Spleen (tissue), 13 donors: ENCODE results near the gene CCL8. TPM values are rescaled to one million over a fixed set of nuclear protein-coding genes. Genes with fewer than 3 reads are reported as not detected.

Source experiments
- DNase-seq: peaks from one replicate; pipeline ENCODE4 v3.0.0-alpha.2; 2020
- H3K27ac ChIP-seq, 8 donors: fragments of 200-600 bp; sonication (generic) in 7 of 8; 1 replicate in 4 of 8; 2 replicates in 4 of 8; pipeline versions ENCODE4 v1.5.0 to v1.8.0; 2016 to 2021; ENCODE audit warnings: inconsistent platforms in 4 of 8, mild to moderate bottlenecking in 4 of 8, moderate library complexity in 1 of 8
- H3K27me3 ChIP-seq, 7 donors: fragments of 200-600 bp; sonication (generic) in 6 of 7; replicated peaks in 1 of 7; 1 replicate in 4 of 7; 2 replicates in 3 of 7; pipeline versions ENCODE4 v1.5.0 to v1.8.0; 2016 to 2021; ENCODE audit warnings: inconsistent platforms in 3 of 7, mild to moderate bottlenecking in 1 of 7
- H3K36me3 ChIP-seq, 6 donors: fragments of 200-600 bp; sonication (generic) in 5 of 6; 1 replicate in 4 of 6; 2 replicates in 2 of 6; pipeline versions ENCODE4 v1.5.0 to v1.8.0; 2016 to 2021; ENCODE audit warnings: inconsistent platforms in 2 of 6
- H3K4me1 ChIP-seq, 6 donors: fragments of 200-600 bp; sonication (generic) in 5 of 6; 1 replicate in 3 of 6; 2 replicates in 3 of 6; pipeline versions ENCODE4 v1.5.0 to v1.8.0; 2016 to 2021; ENCODE audit warnings: inconsistent platforms in 3 of 6
- H3K4me3 ChIP-seq, 8 donors: fragments of 200-600 bp; sonication (generic) in 7 of 8; 1 replicate in 4 of 8; 2 replicates in 4 of 8; pipeline versions ENCODE4 v1.5.0 to v1.8.0; 2016 to 2021; ENCODE audit warnings: inconsistent platforms in 4 of 8, mild to moderate bottlenecking in 4 of 8, moderate library complexity in 2 of 8
- H3K9me3 ChIP-seq, 8 donors: fragments of 200-600 bp; sonication (generic) in 7 of 8; 1 replicate in 4 of 8; 2 replicates in 4 of 8; pipeline versions ENCODE4 v1.5.0 to v1.8.0; 2016 to 2021; ENCODE audit warnings: inconsistent platforms in 4 of 8
- POLR2A ChIP-seq, 3 donors: fragments of 450-650 bp; IDR thresholded peaks; one replicate each; pipeline ENCODE4 v1.5.1; 2017; ENCODE audit warnings: antibody characterized with exemption in 3 of 3, mild to moderate bottlenecking in 1 of 3
- POLR2AphosphoS5 ChIP-seq, 3 donors: sonication (generic); formaldehyde crosslinking; IDR thresholded peaks; one replicate each; pipeline ENCODE4 v1.5.1; 2017; ENCODE audit warnings: antibody characterized with exemption in 3 of 3
- WGBS, 5 donors: extraction: QIAGEN DNeasy Blood & Tissue Kit in 3 of 5; methylation state at CpG; one replicate each; pipeline versions ENCODE4 v1.1.5 to v1.1.7; 2013 to 2018; 5-methylcytosine and 5-hydroxymethylcytosine counted together
- intact Hi-C: fragments of 100-400 bp; cut with DNase I; formaldehyde crosslinking; loops from one replicate; pipeline ENCODE4 v1.15.0; 2023; ENCODE audit warnings: low total_unique reads
- long read RNA-seq, 2 donors: transcript quantifications; one replicate each; lab custom pipeline, GENCODE V29; 2026
- polyA plus RNA-seq, 3 donors: library from polyadenylated mRNA; stranded (reverse); fragments of 200-250 nt; gene quantifications; one replicate each; pipeline ENCODE4 v1.2.1, GENCODE V29; 2013
- total RNA-seq, 7 donors: library from RNA; depleted of rRNA in 3 of 7; stranded (reverse); fragments of >200 nt in 3 of 7; fragmentation: NEBNext Ultra II Directional in 4 of 7; extraction: Animal tissue kit (Norgen Biotek cat#: 25700) in 4 of 7; gene quantifications; one replicate each; pipeline versions ENCODE4 v1.1.0 to v1.2.1, GENCODE V29; 2016 to 2021
- TF ChIP-seq, protein P1 (sequence below), 11 experiments: fragments of 200-600 bp in 7 of 11; fragments of 450-650 bp in 4 of 11; sonication (generic) in 4 of 11; IDR thresholded peaks in 8 of 11; conservative IDR thresholded peaks in 3 of 11; 1 replicate in 7 of 11; 2 replicates in 4 of 11; pipeline versions ENCODE4 v1.4.0 to v1.8.0; 2016 to 2021; ENCODE audit warnings: antibody characterized with exemption in 11 of 11, inconsistent platforms in 4 of 11, mild to moderate bottlenecking in 1 of 11
- donor health status: healthy with polysubstance abuse.
- donor health status: DM: no; HTN: no; CAD: no; lungs with moderate emphysema.
- donor health status: DM: no; HTN: no; CAD: no.
- donor health status: Bipolar disorder and iron deficiency.
- donor health status: healthy.
- donor health status: DM: no; HTN: no; CAD: no.
- donor health status: DM: yes; HTN: yes; CAD: no.

CCL8 gene
- total RNA-seq (under 1 TPM in 2 of 7 donors, not detected in 5; 0.84 to 0.95 TPM), polyA plus RNA-seq (under 1 TPM; 0.33 to 0.48 (median 0.41) TPM)
- long read RNA-seq, donor 1, partial matches to known transcripts, result 0 of 3 reads
- long read RNA-seq, donor 1, other reads (novel, unspliced or antisense), result 0 of 3 reads
- long read RNA-seq, donor 2, transcript CCL8-201 (3 exons, 1,261 nt), result major isoform, 5 of 5 reads
- long read RNA-seq, donor 2, partial matches to known transcripts, result 0 of 5 reads
- long read RNA-seq, donor 2, other reads (novel, unspliced or antisense), result 0 of 5 reads

DNA sequence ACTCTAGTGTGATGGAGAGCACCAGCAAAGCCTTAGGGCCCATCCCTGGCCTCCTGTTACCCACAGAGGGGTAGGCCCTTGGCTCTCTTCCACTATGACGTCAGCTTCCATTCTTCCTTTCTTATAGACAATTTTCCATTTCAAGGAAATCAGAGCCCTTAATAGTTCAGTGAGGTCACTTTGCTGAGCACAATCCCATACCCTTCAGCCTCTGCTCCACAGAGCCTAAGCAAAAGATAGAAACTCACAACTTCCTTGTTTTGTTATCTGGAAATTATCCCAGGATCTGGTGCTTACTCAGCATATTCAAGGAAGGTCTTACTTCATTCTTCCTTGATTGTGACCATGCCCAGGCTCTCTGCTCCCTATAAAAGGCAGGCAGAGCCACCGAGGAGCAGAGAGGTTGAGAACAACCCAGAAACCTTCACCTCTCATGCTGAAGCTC, at the start of gene CCL8:
Gene CCL8 (plus strand): TSS at position 397 of the 445 bp plus-strand sequence. CDS start 67 bp downstream, outside the sequence.
- Histone ChIP-seq H3K4me1 (peaks cover 0 to 25% (median 12%) of the 10 kb centered on the region in 6 donors), H3K4me3 (no peak within 1 kb of the TSS), H3K27me3 (no peaks in the 10 kb centered on the region), H3K36me3 (no peaks in the 10 kb centered on the region), H3K9me3 (peaks cover 0 to 7% (median 2%) of the 10 kb centered on the region in 8 donors), H3K27ac (peak within 1 kb of the TSS in 6 of 8 donors; percentile 13 to 52 (median 43))
- no peak for DNase-seq
- TF ChIP-seq POLR2A (IDR thresholded peaks at IDR 0.05) (no peak), POLR2AphosphoS5 (IDR thresholded peaks at IDR 0.05) (no peak)
- TF ChIP-seq, protein P1, sequence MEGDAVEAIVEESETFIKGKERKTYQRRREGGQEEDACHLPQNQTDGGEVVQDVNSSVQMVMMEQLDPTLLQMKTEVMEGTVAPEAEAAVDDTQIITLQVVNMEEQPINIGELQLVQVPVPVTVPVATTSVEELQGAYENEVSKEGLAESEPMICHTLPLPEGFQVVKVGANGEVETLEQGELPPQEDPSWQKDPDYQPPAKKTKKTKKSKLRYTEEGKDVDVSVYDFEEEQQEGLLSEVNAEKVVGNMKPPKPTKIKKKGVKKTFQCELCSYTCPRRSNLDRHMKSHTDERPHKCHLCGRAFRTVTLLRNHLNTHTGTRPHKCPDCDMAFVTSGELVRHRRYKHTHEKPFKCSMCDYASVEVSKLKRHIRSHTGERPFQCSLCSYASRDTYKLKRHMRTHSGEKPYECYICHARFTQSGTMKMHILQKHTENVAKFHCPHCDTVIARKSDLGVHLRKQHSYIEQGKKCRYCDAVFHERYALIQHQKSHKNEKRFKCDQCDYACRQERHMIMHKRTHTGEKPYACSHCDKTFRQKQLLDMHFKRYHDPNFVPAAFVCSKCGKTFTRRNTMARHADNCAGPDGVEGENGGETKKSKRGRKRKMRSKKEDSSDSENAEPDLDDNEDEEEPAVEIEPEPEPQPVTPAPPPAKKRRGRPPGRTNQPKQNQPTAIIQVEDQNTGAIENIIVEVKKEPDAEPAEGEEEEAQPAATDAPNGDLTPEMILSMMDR (IDR thresholded peaks at IDR 0.05 in 8 of 11, conservative IDR thresholded peaks at IDR 0.05 in 3 of 11), result no peak
- WGBS, 5 donors, result 28 to 61% (median 44%) methylated on average over 2 of the region's 2 CpGs
- intact Hi-C loops, result no loop called here

GRCh38 chr17:34269969-34270368, 49.3 kb upstream of the CCL8 start, which contains the start of gene CCL7:
TSS of gene CCL7 (plus strand) at chr17:34270221. CDS start at chr17:34270291, 70 bp downstream.
- DNase-seq, result no peak
- 8 to 18% (median 16%) methylated on average over 1 of the region's 1 CpG for WGBS, 5 donors
- intact Hi-C loops, result no loop called here
- H3K27me3 ChIP-seq, result peaks cover 0 to 44% (median 0%) of the 10 kb centered on the region in 7 donors
- no peak within 1 kb of the TSS for H3K27ac ChIP-seq
- H3K4me1 ChIP-seq, result no peaks in the 10 kb centered on the region
- no peaks in the 10 kb centered on the region for H3K36me3 ChIP-seq
- TF ChIP-seq POLR2AphosphoS5 (IDR thresholded peaks at IDR 0.05) (no peak), POLR2A (IDR thresholded peaks at IDR 0.05) (no peak)
- TF ChIP-seq, protein P1 (IDR thresholded peaks at IDR 0.05 in 8 of 11, conservative IDR thresholded peaks at IDR 0.05 in 3 of 11), result no peak
- no peaks in the 10 kb centered on the region for H3K9me3 ChIP-seq
- no peak within 1 kb of the TSS for H3K4me3 ChIP-seq

GRCh38 chr17:34275881-34276280, 43.4 kb upstream of the CCL8 start:
- no peaks in the 10 kb centered on the region for H3K9me3 ChIP-seq
- DNase-seq, result no peak
- no peaks in the 10 kb centered on the region for H3K4me1 ChIP-seq
- TF ChIP-seq, protein P1 (IDR thresholded peaks at IDR 0.05 in 8 of 11, conservative IDR thresholded peaks at IDR 0.05 in 3 of 11), result no peak
- TF ChIP-seq POLR2A (IDR thresholded peaks at IDR 0.05) (no peak), POLR2AphosphoS5 (IDR thresholded peaks at IDR 0.05) (no peak)
- H3K27ac ChIP-seq, result no peak overlapping the region
- H3K36me3 ChIP-seq, result no peaks in the 10 kb centered on the region
- H3K27me3 ChIP-seq, result peaks cover 0 to 38% (median 0%) of the 10 kb centered on the region in 7 donors
- no peak overlapping the region for H3K4me3 ChIP-seq
- intact Hi-C loops, result no loop called here
- 0 to 35% (median 3%) methylated on average over 1 of the region's 1 CpG for WGBS, 5 donors

- Histone ChIP-seq H3K9me3 (no peaks in the 10 kb centered on the region), H3K4me1 (no peaks in the 10 kb centered on the region), H3K27me3 (peaks cover 0 to 31% (median 0%) of the 10 kb centered on the region in 7 donors), H3K27ac (no peak overlapping the region), H3K4me3 (no peak overlapping the region), H3K36me3 (no peaks in the 10 kb centered on the region)
- DNase-seq, result no peak
- TF ChIP-seq POLR2A (IDR thresholded peaks at IDR 0.05) (no peak), POLR2AphosphoS5 (IDR thresholded peaks at IDR 0.05) (no peak)
- TF ChIP-seq, protein P1 (IDR thresholded peaks at IDR 0.05 in 8 of 11, conservative IDR thresholded peaks at IDR 0.05 in 3 of 11), result no peak
- intact Hi-C loops, result no loop called here
- 69 to 78% (median 75%) methylated on average over 4 of the region's 4 CpGs for WGBS, 5 donors
These were observed 42.4 kb upstream of the CCL8 start for GRCh38 chr17:34276826-34277225.
